Panc1 (cell line): ENCODE measurements around the gene CEBPE. TPM values are rescaled to one million over a fixed set of nuclear protein-coding genes. Genes with fewer than 3 reads are reported as not detected.

Experiments
- ATAC-seq: fragments of 200-7000 bp; cut with Tn5 transposase; 2 replicates; pipeline ENCODE4 v1.9.1; 2020; ENCODE audit warnings: mild to moderate bottlenecking, moderate library complexity
- BruUV-seq: library from RNA; stranded (reverse); fragments of 400-500 nt; replicated peaks from 2 replicates; lab custom pipeline; 2021; lab: Mats Ljungman, UMichigan
- CTCF ChIA-PET: fragments of 300-600 bp; sonication (Branson Sonifier 250); formaldehyde crosslinking; loops from one replicate; lab custom pipeline; 2022; ENCODE audit warnings: antibody characterized with exemption; lab: Charles Lee
- POLR2A ChIA-PET: fragments of 300-600 bp; sonication (Branson Sonifier 250); formaldehyde crosslinking; loops from one replicate; lab custom pipeline; 2022; ENCODE audit warnings: antibody characterized with exemption; lab: Charles Lee
- DNase-seq: peaks from one replicate; pipeline ENCODE4 v3.0.0-alpha.2; 2010; ENCODE audit warnings: low read depth, low spot score
- H3K27ac ChIP-seq: 2 replicates; pipeline ENCODE4 v1.5.1; 2011; ENCODE audit warnings: mild to moderate bottlenecking, low read length, inconsistent platforms
- H3K27me3 ChIP-seq: fragments of 200-500 bp; sonication (Bioruptor generic); 2 replicates; pipeline ENCODE4 v1.6.0; 2014; ENCODE audit warnings: low read length, inconsistent platforms; ENCODE audit not compliant: control insufficient read depth, insufficient read depth
- H3K36me3 ChIP-seq: fragments of 200-500 bp; sonication (Bioruptor generic); 2 replicates; pipeline ENCODE4 v1.5.1; 2014; ENCODE audit warnings: inconsistent platforms, mild to moderate bottlenecking, low read length, moderate library complexity; ENCODE audit not compliant: control insufficient read depth, insufficient read depth
- H3K4me1 ChIP-seq: 2 replicates; pipeline ENCODE4 v1.5.1; 2011; ENCODE audit warnings: inconsistent platforms, mild to moderate bottlenecking, low read length, moderate library complexity; ENCODE audit not compliant: control insufficient read depth, insufficient read depth
- H3K4me3 ChIP-seq, 2 experiments: 2 replicates each; pipeline ENCODE4 v1.5.1; 2011 to 2012; ENCODE audit warnings: low read depth in 2 of 2, low read length in 2 of 2, mild to moderate bottlenecking in 2 of 2, inconsistent platforms in 1 of 2, moderate library complexity in 1 of 2
- H3K9me3 ChIP-seq: fragments of 200-500 bp; sonication (Bioruptor generic); 2 replicates; pipeline ENCODE4 v1.5.1; 2014; ENCODE audit warnings: low read depth, mild to moderate bottlenecking, inconsistent platforms, low read length, moderate library complexity; ENCODE audit not compliant: control insufficient read depth, insufficient read depth
- POLR2AphosphoS5 ChIP-seq: IDR thresholded peaks from 2 replicates; pipeline ENCODE4 v1.6.1; 2012; ENCODE audit warnings: mild to moderate bottlenecking, low read depth, low read length, moderate library complexity
- SIN3A ChIP-seq: IDR thresholded peaks from 2 replicates; pipeline ENCODE4 v1.6.1; 2012; ENCODE audit warnings: low read depth, mild to moderate bottlenecking, low read length, moderate library complexity, borderline replicate concordance; ENCODE audit not compliant: insufficient read depth
- TCF7L2 ChIP-seq: IDR thresholded peaks from 2 replicates; pipeline ENCODE4 v1.6.1; 2011; ENCODE audit warnings: mild to moderate bottlenecking, low read depth, low read length, inconsistent platforms
- in situ Hi-C: cut with HindIII; loops from 2 replicates; pipeline ENCODE4 v1.10.0; 2016; ENCODE audit warnings: low sequenced_read_pairs, low pct_unique_long_range_greater_than_20kb
- intact Hi-C: fragments of 100-400 bp; cut with micrococcal nuclease; formaldehyde crosslinking; loops from one replicate; pipeline ENCODE4 v1.10.0; 2022; ENCODE audit not compliant: unreplicated experiment
- total RNA-seq: library from RNA; stranded (reverse); gene quantifications from one replicate; pipeline ENCODE4 v1.2.1, GENCODE V29; 2021; ENCODE audit not compliant: unreplicated experiment
- TF ChIP-seq, protein P1 (sequence below): fragments of 450-650 bp; IDR thresholded peaks from 2 replicates; pipeline ENCODE4 v1.5.1; 2017; ENCODE audit warnings: mild to moderate bottlenecking
- TF ChIP-seq, protein P2 (sequence below), 2 experiments: IDR thresholded peaks; 2 replicates each; pipeline ENCODE4 v1.6.1; 2011 to 2012; ENCODE audit warnings: low read depth in 2 of 2, control low read depth in 1 of 2, low read length in 1 of 2, mild to moderate bottlenecking in 1 of 2, moderate library complexity in 1 of 2; ENCODE audit not compliant: insufficient read depth in 1 of 2

CEBPE gene
- total RNA-seq, 1 experiment from 2014 or later: not detected

DNA sequence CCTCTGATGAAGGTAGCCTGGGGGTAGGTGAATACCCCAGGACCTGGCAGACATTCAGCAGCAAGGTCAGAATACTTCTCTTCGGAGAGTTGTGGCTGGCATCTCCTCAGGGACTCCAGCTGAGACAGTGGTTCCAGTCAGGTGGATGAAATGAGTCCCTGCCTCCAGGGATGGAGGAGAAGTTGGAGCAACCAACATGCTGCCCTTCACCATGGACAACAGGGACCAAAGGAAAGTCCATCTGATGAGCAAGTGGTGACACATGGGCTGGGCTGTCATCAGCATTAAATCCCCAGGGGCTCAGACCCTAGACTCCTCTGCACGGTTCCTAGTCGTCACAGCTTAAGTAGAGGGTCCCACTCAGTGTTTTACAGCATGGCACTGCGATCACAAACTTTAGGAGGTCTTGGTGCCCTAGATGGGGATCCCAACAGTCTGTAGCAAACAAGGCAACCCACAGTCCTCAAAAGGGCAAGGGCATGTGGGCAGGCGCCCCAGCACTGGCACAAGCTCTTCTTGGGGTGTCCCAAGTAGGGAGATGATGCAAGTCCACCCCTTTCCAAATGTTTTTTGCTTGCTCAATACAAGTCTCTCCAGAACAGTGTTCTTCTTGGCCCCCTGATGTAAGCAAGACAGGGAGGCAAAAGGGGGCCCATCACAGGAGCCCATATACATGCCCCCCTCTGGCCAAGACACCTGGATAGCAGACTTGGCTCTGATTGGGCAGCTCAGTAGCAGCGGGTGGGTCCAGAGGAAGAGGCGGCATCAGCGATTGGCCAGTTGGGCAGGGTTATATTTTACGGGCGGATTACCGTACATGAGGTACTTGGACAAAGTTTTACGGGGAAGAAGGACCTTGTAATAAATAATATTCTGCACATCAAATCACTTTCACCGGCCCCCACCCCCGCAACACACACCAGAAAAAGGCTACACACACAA, 50.9 kb downstream of the CEBPE start:
- H3K9me3 ChIP-seq: no peaks in the 10 kb centered on the region
- no TSS peak for BruUV-seq
- ATAC-seq (no peak), DNase-seq (no peak)
- peaks cover 19% of the 10 kb centered on the region for H3K4me1 ChIP-seq
- no peak for TF ChIP-seq POLR2AphosphoS5
- no peak for TF ChIP-seq SIN3A
- TF ChIP-seq, protein P1, sequence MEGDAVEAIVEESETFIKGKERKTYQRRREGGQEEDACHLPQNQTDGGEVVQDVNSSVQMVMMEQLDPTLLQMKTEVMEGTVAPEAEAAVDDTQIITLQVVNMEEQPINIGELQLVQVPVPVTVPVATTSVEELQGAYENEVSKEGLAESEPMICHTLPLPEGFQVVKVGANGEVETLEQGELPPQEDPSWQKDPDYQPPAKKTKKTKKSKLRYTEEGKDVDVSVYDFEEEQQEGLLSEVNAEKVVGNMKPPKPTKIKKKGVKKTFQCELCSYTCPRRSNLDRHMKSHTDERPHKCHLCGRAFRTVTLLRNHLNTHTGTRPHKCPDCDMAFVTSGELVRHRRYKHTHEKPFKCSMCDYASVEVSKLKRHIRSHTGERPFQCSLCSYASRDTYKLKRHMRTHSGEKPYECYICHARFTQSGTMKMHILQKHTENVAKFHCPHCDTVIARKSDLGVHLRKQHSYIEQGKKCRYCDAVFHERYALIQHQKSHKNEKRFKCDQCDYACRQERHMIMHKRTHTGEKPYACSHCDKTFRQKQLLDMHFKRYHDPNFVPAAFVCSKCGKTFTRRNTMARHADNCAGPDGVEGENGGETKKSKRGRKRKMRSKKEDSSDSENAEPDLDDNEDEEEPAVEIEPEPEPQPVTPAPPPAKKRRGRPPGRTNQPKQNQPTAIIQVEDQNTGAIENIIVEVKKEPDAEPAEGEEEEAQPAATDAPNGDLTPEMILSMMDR: no peak
- no peak for TF ChIP-seq TCF7L2
- TF ChIP-seq, protein P2, sequence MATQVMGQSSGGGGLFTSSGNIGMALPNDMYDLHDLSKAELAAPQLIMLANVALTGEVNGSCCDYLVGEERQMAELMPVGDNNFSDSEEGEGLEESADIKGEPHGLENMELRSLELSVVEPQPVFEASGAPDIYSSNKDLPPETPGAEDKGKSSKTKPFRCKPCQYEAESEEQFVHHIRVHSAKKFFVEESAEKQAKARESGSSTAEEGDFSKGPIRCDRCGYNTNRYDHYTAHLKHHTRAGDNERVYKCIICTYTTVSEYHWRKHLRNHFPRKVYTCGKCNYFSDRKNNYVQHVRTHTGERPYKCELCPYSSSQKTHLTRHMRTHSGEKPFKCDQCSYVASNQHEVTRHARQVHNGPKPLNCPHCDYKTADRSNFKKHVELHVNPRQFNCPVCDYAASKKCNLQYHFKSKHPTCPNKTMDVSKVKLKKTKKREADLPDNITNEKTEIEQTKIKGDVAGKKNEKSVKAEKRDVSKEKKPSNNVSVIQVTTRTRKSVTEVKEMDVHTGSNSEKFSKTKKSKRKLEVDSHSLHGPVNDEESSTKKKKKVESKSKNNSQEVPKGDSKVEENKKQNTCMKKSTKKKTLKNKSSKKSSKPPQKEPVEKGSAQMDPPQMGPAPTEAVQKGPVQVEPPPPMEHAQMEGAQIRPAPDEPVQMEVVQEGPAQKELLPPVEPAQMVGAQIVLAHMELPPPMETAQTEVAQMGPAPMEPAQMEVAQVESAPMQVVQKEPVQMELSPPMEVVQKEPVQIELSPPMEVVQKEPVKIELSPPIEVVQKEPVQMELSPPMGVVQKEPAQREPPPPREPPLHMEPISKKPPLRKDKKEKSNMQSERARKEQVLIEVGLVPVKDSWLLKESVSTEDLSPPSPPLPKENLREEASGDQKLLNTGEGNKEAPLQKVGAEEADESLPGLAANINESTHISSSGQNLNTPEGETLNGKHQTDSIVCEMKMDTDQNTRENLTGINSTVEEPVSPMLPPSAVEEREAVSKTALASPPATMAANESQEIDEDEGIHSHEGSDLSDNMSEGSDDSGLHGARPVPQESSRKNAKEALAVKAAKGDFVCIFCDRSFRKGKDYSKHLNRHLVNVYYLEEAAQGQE (IDR thresholded peaks at IDR 0.05; ENCODE audit: insufficient read depth in 1 of 2, low read depth in 2 of 2, low read length in 1 of 2): no peak
- intact Hi-C loops: no loop called here
- CTCF ChIA-PET: interaction anchor here (1.0 to 1.6 kb wide), 11 partner anchors 10 to 156 kb away, joined by 3 to 28 read pairs (median 4); partner anchors contain the start of genes ACIN1 and C14orf119
- peaks cover 26% of the 10 kb centered on the region for H3K36me3 ChIP-seq
- POLR2A ChIA-PET: interaction anchor here (0.9 to 1.3 kb wide), 2 partner anchors 27 to 41 kb away, joined by 5 to 6 read pairs; partner anchors contain the start of genes ACIN1 and C14orf119
- H3K27me3 ChIP-seq: no peaks in the 10 kb centered on the region
- H3K4me3 ChIP-seq: no peak overlapping the region
- in situ Hi-C loops: no loop called here
- no peak overlapping the region; the same call in 1 of the 2 replicates for H3K27ac ChIP-seq

Other genes with a start within 250 kb of the CEBPE start
- 78.3 TPM for gene LRP10, start 247.5 kb downstream of the CEBPE start, total RNA-seq
- gene REM2, start 236.0 kb downstream of the CEBPE start, total RNA-seq: 0.18 TPM
- 47.2 TPM for gene RBM23, start 200.1 kb downstream of the CEBPE start, total RNA-seq
- 108 TPM for gene PRMT5, start 189.9 kb downstream of the CEBPE start, total RNA-seq
- 25.7 TPM for gene HAUS4, start 162.2 kb downstream of the CEBPE start, total RNA-seq
- gene AJUBA, start 136.7 kb downstream of the CEBPE start, total RNA-seq: 50.2 TPM
- gene C14orf93, start 109.1 kb downstream of the CEBPE start, total RNA-seq: 5.6 TPM
- gene PSMB5, start 84.4 kb downstream of the CEBPE start, total RNA-seq: 149 TPM
- not detected for gene PSMB11, start 77.0 kb downstream of the CEBPE start, total RNA-seq
- gene CDH24, start 61.7 kb downstream of the CEBPE start, total RNA-seq: 9.0 TPM
- gene ACIN1, start 24.1 kb downstream of the CEBPE start, total RNA-seq: 162 TPM
- 39.6 TPM for gene C14orf119, start 23.8 kb downstream of the CEBPE start, total RNA-seq
- gene CIROP, start 14.3 kb downstream of the CEBPE start, total RNA-seq: not detected
- gene SLC7A8, start 64.4 kb upstream of the CEBPE start, total RNA-seq: 0.90 TPM
- gene RNF212B, start 118.7 kb upstream of the CEBPE start, total RNA-seq: not detected
- 7.6 TPM for gene HOMEZ, start 166.9 kb upstream of the CEBPE start, total RNA-seq
- gene PPP1R3E, start 183.6 kb upstream of the CEBPE start, total RNA-seq: 8.8 TPM
- gene BCL2L2, start 187.6 kb upstream of the CEBPE start, total RNA-seq: 18.9 TPM
- gene PABPN1, start 202.2 kb upstream of the CEBPE start, total RNA-seq: 159 TPM
- 3.2 TPM for gene SLC22A17, start 233.6 kb upstream of the CEBPE start, total RNA-seq
- not detected for gene EFS, start 245.9 kb upstream of the CEBPE start, total RNA-seq